Neural cell (in vitro differentiated cells): ENCODE measurements around the gene TACR2.

Source experiments
- RAD21 ChIP-seq: fragments of 450-650 bp; conservative IDR thresholded peaks from 2 replicates; pipeline ENCODE4 v1.6.1; 2014; ENCODE audit warnings: antibody characterized with exemption, mild to moderate bottlenecking, moderate library complexity
- TF ChIP-seq, protein P1 (sequence below): fragments of 450-650 bp; IDR thresholded peaks from 2 replicates; pipeline ENCODE4 v1.5.1; 2014; ENCODE audit warnings: antibody characterized with exemption, mild to moderate bottlenecking, moderate library complexity; ENCODE audit not compliant: poor library complexity, severe bottlenecking

DNA sequence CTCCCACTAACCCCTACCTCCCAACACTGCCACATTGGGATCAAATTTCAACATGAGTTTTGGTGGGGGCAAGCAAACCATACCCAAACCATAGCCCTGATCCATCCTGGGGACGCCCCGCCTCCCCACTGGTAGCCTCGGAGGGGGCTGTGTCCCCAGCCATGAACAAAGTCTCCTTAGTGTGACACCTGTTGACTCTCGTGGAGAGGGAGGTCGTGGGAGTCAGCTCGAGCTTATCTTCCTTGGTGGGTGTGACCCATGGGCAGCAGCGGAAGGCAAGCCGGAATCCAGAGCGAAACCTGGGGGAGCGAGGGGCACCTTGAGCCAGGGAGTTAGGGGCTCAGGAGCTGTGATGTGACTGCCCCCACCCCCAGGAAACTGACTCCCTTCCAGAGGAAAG lies 11.9 kb downstream of the TACR2 start:
- TF ChIP-seq RAD21 = no peak
- TF ChIP-seq, protein P1, sequence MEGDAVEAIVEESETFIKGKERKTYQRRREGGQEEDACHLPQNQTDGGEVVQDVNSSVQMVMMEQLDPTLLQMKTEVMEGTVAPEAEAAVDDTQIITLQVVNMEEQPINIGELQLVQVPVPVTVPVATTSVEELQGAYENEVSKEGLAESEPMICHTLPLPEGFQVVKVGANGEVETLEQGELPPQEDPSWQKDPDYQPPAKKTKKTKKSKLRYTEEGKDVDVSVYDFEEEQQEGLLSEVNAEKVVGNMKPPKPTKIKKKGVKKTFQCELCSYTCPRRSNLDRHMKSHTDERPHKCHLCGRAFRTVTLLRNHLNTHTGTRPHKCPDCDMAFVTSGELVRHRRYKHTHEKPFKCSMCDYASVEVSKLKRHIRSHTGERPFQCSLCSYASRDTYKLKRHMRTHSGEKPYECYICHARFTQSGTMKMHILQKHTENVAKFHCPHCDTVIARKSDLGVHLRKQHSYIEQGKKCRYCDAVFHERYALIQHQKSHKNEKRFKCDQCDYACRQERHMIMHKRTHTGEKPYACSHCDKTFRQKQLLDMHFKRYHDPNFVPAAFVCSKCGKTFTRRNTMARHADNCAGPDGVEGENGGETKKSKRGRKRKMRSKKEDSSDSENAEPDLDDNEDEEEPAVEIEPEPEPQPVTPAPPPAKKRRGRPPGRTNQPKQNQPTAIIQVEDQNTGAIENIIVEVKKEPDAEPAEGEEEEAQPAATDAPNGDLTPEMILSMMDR = no peak
